GM18499 (cell line): ENCODE data around the gene SNRPA1.

Experiments used
- ATAC-seq: cut with Tn5 transposase; IDR thresholded peaks from one replicate; pipeline ENCODE4 v1.9.1; 2021; ENCODE audit warnings: moderate number of reproducible peaks; ENCODE audit not compliant: insufficient read depth, unreplicated experiment

The SNRPA1 gene

DNA sequence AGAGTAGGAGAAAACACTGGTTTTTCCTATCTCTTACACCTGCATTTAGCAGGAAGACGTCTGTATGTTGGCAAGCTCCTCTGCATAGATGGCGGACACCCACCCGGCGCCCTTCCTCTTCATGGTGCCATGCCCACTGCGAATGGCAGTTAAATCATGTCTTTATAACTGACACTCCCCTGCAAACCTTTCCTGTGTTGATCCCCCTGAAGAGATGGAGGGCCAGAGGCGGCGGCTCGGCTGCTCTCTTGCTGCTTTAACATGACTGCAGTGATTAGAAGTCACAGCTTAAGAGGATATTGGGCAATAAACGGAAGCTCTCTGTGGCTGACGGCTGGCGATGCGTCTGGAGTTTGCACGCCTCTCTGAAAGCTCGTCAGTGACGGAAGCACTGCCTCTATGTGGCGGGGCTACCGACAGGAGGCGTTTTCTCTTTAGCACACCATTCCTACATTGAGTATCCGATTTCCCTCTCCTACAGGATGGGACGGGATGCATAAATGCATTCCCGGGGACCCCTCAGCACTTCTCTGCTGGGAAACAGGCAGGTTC is 25.5 kb upstream of the SNRPA1 start:
- ATAC-seq, result no peak

GRCh38 chr15:101318839-101319238 is 23.8 kb upstream of the SNRPA1 start:
- ATAC-seq, result no peak

DNA sequence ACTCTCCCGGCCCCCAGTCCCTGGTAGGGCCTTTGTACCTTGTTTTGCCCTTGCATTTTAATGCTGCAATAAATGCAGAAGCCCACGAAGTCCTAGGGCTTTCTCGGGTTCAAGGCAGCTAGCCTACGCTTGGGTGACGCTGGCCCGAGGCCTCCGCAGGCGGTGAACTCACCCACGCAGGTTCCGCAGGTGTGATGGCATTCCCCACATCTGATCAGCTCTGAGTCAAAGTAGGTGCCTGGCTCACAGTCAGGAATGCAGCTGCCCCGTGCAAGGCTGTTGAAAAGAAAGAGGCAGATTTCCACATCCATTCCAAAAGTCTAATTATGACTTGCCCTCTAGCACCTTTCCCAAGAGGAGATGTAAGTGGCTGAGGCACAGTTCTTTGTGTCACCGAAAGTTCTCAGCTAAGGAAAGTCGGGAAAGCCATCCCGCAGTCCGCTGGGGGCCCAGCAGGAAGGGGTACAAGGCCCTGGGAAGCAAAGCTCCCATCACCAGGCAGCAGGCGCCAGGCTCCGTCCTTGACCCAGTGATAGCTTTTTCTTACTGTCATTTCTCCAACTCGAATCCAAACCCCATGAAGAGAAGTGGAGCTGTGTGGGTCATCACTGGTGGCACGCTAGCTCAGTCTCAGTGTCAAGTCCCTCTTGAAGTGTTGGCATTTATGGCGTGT is 23.2 kb upstream of the SNRPA1 start:
- no peak for ATAC-seq

DNA sequence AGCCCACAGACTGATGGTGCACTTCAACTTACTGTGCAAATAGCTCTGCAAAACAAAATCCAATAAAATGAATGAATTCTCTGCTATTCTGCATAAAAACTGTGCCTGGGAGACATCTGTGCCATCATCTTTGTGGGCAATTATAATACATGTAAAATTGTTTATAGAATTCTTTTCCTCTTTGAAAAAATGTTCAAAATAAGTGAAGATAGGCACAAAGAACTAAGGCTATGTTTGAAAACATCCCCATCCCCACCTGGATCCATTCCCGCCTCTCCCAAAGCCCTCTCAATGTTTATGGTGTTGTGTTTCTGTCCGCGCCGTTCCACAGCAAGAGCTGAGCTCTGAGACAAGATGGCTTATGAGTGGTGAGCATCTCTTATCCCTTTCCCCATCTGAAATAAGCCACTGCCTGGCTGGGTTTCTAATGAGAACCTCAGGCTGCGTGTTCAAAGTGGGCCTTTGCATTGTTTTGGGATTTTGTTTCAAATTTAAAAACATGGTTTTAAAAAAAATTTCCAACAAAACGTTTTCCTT is 22.4 kb upstream of the SNRPA1 start:
- ATAC-seq, result no peak

- no peak for ATAC-seq
These were observed 21.5 kb upstream of the SNRPA1 start for GRCh38 chr15:101316529-101316928.

- ATAC-seq, result no peak
These were observed 20.7 kb upstream of the SNRPA1 start for GRCh38 chr15:101315736-101316135.

DNA sequence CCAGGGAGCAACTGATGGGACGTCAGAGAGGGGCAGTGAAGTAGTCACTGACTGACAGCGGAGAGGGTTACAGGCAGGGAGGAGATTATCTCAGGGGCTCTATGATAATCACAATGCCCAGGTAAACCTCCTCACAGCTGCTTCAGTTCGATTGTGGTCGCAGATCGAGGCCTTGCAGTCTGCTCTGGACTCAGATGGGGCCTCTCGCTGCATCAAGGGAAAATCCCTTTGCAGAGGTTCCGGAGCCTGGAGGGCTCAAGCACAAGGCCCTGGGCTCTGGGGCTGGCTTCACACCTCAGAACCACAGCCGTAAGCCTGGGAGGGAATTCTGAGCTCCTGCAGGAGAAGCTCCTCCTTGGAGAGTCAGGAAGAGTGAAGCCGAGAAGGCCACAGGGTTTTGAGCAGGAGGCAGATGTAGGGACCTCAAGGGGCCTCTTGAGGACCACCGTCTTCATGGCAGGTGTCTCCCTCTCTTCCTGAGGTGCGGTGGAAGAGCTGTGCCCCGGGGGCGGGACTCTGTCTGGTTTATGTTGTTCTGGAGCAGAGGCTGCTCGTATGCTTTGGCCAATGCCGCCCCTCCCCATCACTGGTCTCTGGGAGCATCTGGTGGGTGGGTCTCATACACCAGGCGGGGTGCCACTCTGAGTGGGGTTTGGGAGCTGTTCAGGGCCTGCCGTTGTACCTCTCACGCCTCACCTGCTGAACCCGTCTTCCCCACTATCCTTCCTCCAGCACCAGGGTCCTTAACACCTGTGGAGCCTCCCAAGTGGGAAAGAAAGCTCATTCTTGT is 19.5 kb upstream of the SNRPA1 start:
- no peak for ATAC-seq

DNA sequence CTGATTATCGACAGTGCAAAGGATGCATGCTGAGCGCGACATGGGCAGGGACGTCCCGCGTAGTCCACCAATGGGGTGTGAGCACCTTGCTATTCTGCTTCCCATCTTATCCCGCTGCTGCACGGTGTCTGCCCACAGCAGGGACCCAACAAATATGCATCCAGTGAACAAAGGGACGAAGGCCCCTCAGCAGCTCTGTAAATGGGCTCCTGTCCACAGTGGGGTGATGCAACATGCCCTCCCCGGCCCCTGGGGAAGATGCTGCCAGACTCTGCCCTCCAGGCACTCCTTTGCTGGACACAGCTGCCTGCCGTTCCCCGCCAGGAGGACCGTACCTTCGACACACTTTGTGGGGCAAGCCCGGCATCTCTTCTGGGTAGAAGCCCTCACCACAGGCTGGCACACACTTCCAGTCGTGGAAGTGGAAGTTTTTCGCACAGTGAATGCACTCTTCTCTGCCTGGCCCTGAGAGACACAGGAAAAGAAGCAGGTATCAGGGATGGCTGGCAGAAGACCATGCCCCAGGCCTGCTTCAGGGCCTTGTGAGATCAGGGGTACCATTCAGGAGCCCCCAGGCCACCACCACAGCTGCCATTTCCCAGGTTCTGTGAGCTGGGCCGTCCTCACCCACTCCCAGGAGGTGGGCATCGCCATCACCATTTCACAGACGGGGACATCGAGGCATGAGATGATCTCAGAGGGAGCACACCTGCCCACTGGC is 18.2 kb upstream of the SNRPA1 start:
- ATAC-seq, result no peak

GRCh38 chr15:101310508-101310907 is 15.5 kb upstream of the SNRPA1 start:
- ATAC-seq, result no peak

- ATAC-seq, result no peak
These were observed 15.1 kb upstream of the SNRPA1 start for GRCh38 chr15:101310161-101310480.

GRCh38 chr15:101309436-101310160 is 14.6 kb upstream of the SNRPA1 start:
- ATAC-seq, result no peak

DNA sequence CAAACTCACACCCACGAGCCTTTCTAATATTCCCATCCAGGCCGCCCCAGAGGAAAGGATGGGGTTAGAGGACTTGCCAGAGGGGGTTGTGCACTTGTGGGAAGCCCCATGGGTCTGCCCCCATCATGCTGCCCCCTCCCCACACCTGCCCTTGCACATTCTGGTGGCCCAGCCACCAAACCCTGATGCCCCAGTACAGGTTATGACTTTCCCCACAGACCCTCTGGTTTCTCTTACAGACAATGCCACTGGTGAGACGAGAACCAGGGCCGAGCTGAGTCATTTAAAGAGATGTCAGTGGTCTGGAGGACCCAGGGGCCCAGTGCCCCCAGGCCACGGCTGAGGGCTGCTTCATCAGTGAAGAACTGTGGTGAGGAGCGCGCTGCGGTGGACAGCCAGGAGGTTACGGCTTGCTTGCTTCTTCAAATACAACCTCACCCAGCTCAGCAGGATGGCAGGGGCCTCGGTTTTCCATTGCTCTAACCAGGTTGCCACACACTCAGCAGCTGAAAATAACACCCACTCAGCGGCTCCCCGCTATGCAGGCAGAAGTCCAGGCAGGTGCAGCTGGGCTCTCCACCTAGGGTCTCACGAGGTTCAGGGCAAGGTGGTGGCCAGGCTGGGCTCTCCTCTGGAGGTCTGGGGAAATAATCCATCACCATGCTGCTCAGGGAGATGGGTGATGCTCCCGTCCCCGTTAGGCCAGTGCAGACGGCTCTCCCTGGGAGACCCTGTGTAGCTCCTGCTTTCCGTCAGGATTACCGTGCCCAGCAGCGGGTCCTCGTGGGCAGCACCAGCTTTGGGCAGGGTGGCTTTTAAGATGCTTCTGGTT is 13.8 kb upstream of the SNRPA1 start:
- ATAC-seq, result no peak

GRCh38 chr15:101307897-101308603 is 13.0 kb upstream of the SNRPA1 start:
- no peak for ATAC-seq

- ATAC-seq, result no peak
These were observed 12.2 kb upstream of the SNRPA1 start for GRCh38 chr15:101307048-101307896.

- no peak for ATAC-seq
These were observed 11.4 kb upstream of the SNRPA1 start for GRCh38 chr15:101306341-101307047.

DNA sequence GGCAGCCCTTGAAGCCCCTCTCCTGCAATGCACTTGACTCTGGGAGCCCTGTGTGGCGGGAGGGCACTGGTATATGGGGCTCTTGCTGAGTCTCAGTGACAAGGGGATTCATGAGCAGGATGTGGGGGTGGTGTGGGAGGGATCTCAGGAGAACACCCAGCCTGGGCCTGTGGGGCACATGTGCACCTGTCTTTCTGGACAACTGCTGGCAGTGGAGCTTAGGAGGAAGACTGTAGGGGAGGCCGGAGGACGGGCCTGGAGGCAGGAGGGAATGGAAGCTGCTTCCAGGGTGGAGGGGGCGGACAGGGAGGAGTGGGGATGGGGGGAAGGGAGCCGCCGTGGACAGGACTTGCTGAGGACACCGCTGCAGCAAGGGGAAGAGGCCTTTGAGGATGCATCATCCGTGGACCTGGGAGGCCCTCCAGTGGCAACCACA is 10.8 kb upstream of the SNRPA1 start:
- no peak for ATAC-seq

- ATAC-seq, result no peak
These were observed 8.4 kb upstream of the SNRPA1 start for GRCh38 chr15:101303408-101303807.
